Suprapubic skin (tissue), 4 donors: ENCODE data around the gene CD3E. TPM values are rescaled to one million over a fixed set of nuclear protein-coding genes. Genes with fewer than 3 reads are reported as not detected.

Experiments
- DNase-seq, 2 donors: peaks; one replicate each; pipeline ENCODE4 v3.0.0-alpha.2; 2019; ENCODE audit warnings: low spot score in 2 of 2
- H3K27ac ChIP-seq: fragments of 200-600 bp; sonication (generic); one replicate; pipeline ENCODE4 v1.5.1; 2019
- H3K27me3 ChIP-seq: fragments of 200-600 bp; sonication (generic); one replicate; pipeline ENCODE4 v1.5.1; 2019
- H3K36me3 ChIP-seq: fragments of 200-600 bp; sonication (generic); one replicate; pipeline ENCODE4 v1.5.1; 2019
- H3K4me1 ChIP-seq: fragments of 200-600 bp; sonication (generic); one replicate; pipeline ENCODE4 v1.5.1; 2019
- H3K4me3 ChIP-seq: fragments of 200-600 bp; sonication (generic); one replicate; pipeline ENCODE4 v1.5.1; 2019; ENCODE audit warnings: mild to moderate bottlenecking
- H3K9me3 ChIP-seq: fragments of 200-600 bp; sonication (generic); one replicate; pipeline ENCODE4 v1.5.1; 2019
- EP300 ChIP-seq: sonication (generic); formaldehyde crosslinking; IDR thresholded peaks from one replicate; pipeline ENCODE4 v1.6.1; 2017; ENCODE audit warnings: antibody characterized with exemption
- POLR2A ChIP-seq, 2 donors: fragments of 450-650 bp; IDR thresholded peaks; one replicate each; pipeline ENCODE4 v1.6.1; 2017; ENCODE audit warnings: antibody characterized with exemption in 2 of 2, mild to moderate bottlenecking in 2 of 2, moderate library complexity in 2 of 2
- POLR2AphosphoS5 ChIP-seq, 3 donors: sonication (generic); formaldehyde crosslinking; IDR thresholded peaks; one replicate each; pipeline ENCODE4 v1.6.1; 2017; ENCODE audit warnings: antibody characterized with exemption in 3 of 3
- WGBS: methylation state at CpG from one replicate; pipeline ENCODE4 v1.1.5; 2018; 5-methylcytosine and 5-hydroxymethylcytosine counted together
- total RNA-seq, 4 donors: library from RNA; depleted of rRNA; stranded (reverse); fragments of >200 nt; gene quantifications; one replicate each; pipeline ENCODE4 v1.1.0, GENCODE V29; 2016
- TF ChIP-seq, protein P1 (sequence below), 2 donors: fragments of 200-600 bp in 1 of 2; fragments of 450-650 bp in 1 of 2; sonication (generic) in 1 of 2; IDR thresholded peaks; one replicate each; pipeline ENCODE4 v1.5.1; 2016 to 2019; ENCODE audit warnings: antibody characterized with exemption in 2 of 2, mild to moderate bottlenecking in 1 of 2, moderate library complexity in 1 of 2

The CD3E gene
- total RNA-seq, 4 donors from 2014 or later: 0.55 to 3.3 (median 0.79) TPM; not detected in 1

DNA sequence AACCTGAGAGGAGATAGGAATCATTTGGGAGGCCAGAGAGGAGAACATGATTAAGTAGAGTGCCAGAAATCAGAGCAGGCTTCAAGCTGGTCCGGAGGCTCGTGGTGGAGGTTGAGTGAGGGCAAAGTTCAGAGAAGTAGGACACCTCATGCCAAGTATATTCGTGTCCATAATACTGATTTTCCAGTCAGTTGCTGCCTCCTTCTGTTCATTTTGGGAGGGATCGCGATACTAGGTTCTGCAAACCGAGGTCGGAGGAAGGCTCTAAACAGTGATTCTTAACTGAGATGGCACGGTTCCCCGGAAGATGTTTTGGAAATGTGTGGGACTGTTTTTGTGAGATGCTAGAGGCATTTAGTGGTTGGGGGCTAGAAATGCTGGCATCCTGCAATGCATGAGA lies 13.6 kb upstream of the CD3E start:
- no peak for TF ChIP-seq POLR2A (IDR thresholded peaks at IDR 0.05)
- TF ChIP-seq EP300: no peak
- TF ChIP-seq, protein P1, sequence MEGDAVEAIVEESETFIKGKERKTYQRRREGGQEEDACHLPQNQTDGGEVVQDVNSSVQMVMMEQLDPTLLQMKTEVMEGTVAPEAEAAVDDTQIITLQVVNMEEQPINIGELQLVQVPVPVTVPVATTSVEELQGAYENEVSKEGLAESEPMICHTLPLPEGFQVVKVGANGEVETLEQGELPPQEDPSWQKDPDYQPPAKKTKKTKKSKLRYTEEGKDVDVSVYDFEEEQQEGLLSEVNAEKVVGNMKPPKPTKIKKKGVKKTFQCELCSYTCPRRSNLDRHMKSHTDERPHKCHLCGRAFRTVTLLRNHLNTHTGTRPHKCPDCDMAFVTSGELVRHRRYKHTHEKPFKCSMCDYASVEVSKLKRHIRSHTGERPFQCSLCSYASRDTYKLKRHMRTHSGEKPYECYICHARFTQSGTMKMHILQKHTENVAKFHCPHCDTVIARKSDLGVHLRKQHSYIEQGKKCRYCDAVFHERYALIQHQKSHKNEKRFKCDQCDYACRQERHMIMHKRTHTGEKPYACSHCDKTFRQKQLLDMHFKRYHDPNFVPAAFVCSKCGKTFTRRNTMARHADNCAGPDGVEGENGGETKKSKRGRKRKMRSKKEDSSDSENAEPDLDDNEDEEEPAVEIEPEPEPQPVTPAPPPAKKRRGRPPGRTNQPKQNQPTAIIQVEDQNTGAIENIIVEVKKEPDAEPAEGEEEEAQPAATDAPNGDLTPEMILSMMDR (IDR thresholded peaks at IDR 0.05): no peak
- H3K27me3 ChIP-seq: no peaks in the 10 kb centered on the region
- 18% methylated on average over 9 of the region's 9 CpGs for WGBS
- no peaks in the 10 kb centered on the region for H3K9me3 ChIP-seq
- peak overlapping the region; percentile 47 for H3K27ac ChIP-seq
- peaks cover 16% of the 10 kb centered on the region for H3K4me1 ChIP-seq
- H3K4me3 ChIP-seq: no peak overlapping the region
- H3K36me3 ChIP-seq: no peaks in the 10 kb centered on the region
- no peak for DNase-seq

DNA sequence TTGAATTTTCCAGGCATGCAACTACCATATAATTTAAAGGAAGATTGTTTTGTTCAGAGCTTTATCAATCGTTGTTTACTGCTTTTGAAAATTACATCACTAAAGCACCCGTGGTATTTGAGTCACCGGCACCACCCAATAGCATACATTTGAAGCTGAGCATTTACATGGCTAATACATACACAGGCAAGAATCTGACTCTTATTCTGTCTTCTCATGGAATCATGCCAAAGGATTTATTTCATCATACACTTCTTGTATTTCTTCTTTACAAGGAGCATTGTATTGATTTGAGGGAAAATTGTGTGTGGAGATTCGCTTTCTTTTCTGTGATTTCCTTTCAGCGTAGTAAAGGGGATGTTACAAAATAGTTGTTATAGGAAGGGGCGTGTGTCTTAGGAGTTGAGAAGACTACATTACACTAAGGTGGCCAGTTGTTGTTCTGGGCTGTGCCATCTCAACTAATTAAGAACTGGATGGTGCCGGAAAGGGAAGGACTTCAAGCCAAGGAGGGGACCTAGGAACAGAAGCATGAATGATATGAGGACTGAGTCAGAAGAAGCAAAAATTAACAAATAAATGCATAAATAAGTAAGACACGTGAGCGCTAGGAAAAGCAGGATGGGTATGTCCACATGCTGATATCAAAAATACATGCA lies 12.9 kb upstream of the CD3E start:
- no peaks in the 10 kb centered on the region for H3K27me3 ChIP-seq
- 49% methylated on average over 9 of the region's 9 CpGs for WGBS
- TF ChIP-seq POLR2A (IDR thresholded peaks at IDR 0.05) (no peak), POLR2AphosphoS5 (IDR thresholded peaks at IDR 0.05) (no peak), EP300 (no peak)
- TF ChIP-seq, protein P1 (IDR thresholded peaks at IDR 0.05): no peak
- peak overlapping the region; percentile 47 for H3K27ac ChIP-seq
- no peak for DNase-seq
- no peaks in the 10 kb centered on the region for H3K36me3 ChIP-seq
- H3K4me3 ChIP-seq: no peak overlapping the region
- H3K9me3 ChIP-seq: no peaks in the 10 kb centered on the region
- peaks cover 16% of the 10 kb centered on the region for H3K4me1 ChIP-seq

DNA sequence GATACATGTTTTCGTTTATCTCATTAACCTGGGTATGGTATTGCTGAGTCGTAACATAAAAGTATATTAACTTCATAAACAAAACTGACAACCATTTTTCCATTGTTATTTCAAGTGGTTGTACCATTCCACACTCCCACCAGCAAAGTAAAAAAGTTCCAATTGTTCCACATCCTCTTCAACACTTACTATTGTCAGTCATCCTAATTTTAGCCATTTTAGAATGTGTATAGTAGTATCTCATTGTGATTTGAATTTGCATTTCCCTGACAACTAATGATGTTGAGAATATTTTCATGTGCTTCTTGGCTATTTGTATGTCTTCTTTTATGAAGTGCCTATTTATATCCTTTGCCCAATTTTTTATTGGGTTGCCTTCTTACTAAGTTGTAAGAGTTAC lies 10.5 kb upstream of the CD3E start:
- Histone ChIP-seq H3K27me3 (no peaks in the 10 kb centered on the region), H3K36me3 (no peaks in the 10 kb centered on the region), H3K4me1 (peaks cover 16% of the 10 kb centered on the region), H3K27ac (no peak overlapping the region), H3K4me3 (no peak overlapping the region), H3K9me3 (no peaks in the 10 kb centered on the region)
- WGBS: 93% methylated on average over 2 of the region's 2 CpGs
- DNase-seq: no peak
- no peak for TF ChIP-seq POLR2A (IDR thresholded peaks at IDR 0.05)
- TF ChIP-seq, protein P1 (IDR thresholded peaks at IDR 0.05): no peak
- no peak for TF ChIP-seq EP300
- no peak for TF ChIP-seq POLR2AphosphoS5 (IDR thresholded peaks at IDR 0.05)

DNA sequence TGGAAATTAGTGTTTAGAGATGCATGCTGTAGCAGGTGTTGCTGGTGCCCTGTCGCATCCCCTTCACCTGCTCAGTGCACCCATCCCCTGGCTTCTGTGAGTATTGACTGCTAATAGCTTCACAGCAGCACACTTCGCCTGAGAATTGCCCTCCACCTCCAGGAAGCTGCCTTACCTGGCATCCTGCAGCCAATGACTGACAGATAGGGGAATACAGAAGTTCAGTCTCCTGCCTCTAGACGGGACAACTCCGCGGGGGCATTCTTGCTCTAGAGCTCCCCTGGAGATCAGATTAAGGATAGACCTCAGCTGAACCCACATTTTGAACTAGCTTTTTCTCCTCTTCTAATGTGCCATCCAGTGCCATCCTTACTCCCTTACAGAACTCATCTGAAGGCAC lies 9.3 kb upstream of the CD3E start:
- no peak for TF ChIP-seq POLR2AphosphoS5 (IDR thresholded peaks at IDR 0.05)
- TF ChIP-seq, protein P1 (IDR thresholded peaks at IDR 0.05): no peak
- no peak for TF ChIP-seq EP300
- no peak for TF ChIP-seq POLR2A (IDR thresholded peaks at IDR 0.05)
- no peak overlapping the region for H3K4me3 ChIP-seq
- H3K36me3 ChIP-seq: no peaks in the 10 kb centered on the region
- H3K4me1 ChIP-seq: peaks cover 14% of the 10 kb centered on the region
- no peak for DNase-seq
- no peak overlapping the region for H3K27ac ChIP-seq
- H3K27me3 ChIP-seq: no peaks in the 10 kb centered on the region
- 86% methylated on average over 5 of the region's 5 CpGs for WGBS
- H3K9me3 ChIP-seq: no peaks in the 10 kb centered on the region

DNA sequence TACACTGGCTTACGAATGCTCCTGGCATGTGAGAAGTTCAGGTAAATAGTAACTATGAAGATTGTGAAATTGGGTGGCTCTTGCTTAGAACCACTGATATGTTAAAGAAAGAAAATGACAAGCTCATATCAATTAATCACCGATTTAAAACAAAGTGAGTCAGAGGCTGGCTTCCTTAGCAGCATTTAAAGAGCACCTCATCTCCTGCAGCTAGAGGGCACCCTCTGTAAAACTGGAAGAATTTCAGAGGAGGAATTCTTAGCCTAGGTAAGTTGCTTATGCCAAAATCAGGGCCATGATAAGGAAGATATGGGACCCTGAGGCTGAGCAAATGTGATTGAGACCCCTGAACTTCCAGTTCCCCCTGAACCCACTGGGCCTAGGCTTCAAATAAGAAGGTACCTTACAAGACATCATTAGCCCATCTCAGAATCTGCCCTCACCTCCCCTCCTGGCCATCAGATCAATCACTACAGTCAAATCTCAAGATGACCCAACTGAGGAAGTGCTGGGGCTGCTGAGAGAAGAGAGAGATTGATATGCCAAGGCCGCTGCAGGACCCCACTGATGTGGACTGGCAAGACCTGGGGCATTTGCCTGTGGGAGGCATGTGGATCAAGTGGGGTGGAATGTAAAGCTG lies 8.6 kb upstream of the CD3E start:
- no peak for DNase-seq
- H3K9me3 ChIP-seq: no peaks in the 10 kb centered on the region
- no peak overlapping the region for H3K4me3 ChIP-seq
- H3K4me1 ChIP-seq: peaks cover 11% of the 10 kb centered on the region
- H3K36me3 ChIP-seq: no peaks in the 10 kb centered on the region
- TF ChIP-seq POLR2A (IDR thresholded peaks at IDR 0.05) (no peak), POLR2AphosphoS5 (IDR thresholded peaks at IDR 0.05) (no peak), EP300 (no peak)
- TF ChIP-seq, protein P1 (IDR thresholded peaks at IDR 0.05): peak; percentile 48 to 55
- no peaks in the 10 kb centered on the region for H3K27me3 ChIP-seq
- WGBS: 60% methylated on average over 3 of the region's 3 CpGs
- no peak overlapping the region for H3K27ac ChIP-seq
